ENCODE results near the gene SF3B1.
"Not testable (repeated sequence)": the region's sequence is repeated elsewhere in the genome, so short reads cannot be mapped to it uniquely, and the experiment has no call there.

The SF3B1 gene

DNA sequence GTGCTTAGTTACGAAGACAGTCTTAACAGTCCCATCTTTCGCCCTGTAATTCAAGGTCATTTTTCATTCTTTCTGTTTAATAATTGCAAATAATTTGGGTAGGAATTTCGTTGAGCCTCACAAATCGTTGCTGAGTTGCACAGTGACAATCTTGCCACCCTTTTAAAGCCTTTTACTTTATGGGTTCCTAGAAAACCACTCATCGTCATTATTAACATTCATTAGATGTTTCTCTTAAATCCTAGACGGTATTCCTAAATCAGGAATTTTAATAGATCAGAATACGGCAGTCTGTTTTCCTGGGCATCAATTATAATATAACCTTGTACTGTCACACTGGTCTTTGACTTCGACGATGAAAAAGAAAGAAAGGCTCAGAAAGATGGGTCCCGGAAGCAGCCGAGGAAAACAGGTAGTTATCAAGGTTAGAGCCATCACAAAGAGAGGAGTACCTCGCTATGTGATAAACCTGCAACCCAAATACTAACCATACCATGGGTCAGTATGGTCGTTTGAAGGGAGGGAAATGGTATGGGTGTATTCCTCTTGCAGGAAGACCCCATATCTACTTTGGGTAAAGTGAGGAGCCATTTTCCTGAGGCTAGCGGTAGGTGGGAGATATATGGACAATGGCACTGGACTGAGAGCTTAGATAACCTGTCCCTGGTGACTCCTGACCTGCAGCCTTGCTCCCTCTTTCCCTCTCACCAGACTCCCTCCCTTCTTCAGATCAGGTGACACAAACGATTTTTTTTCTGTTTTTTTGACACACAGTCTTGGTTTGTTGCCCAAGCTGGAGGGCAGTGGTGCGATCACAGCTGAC lies 981 bp upstream of the SF3B1 start:
- no peaks in the 10 kb centered on the region for H3K36me3 ChIP-seq (ENCODE audit: control insufficient read depth in 2 of 2, insufficient read depth in 2 of 2, low read length in 2 of 2)
- peak overlapping the region; percentile 60 to 99 for H3K4me3 ChIP-seq (ENCODE audit: low read length in 2 of 2)
- peak overlapping the region; percentile 95 for H3K27ac ChIP-seq (ENCODE audit: low read length)
- H3K9ac ChIP-seq (ENCODE audit: low read length in 2 of 2): peak overlapping the region; percentile 98 to 99
- no peaks in the 10 kb centered on the region for H3K27me3 ChIP-seq (ENCODE audit: control insufficient read depth in 1 of 2, insufficient read depth in 2 of 2, low read length in 2 of 2)
- H3K4me1 ChIP-seq (ENCODE audit: control insufficient read depth, insufficient read depth, low read length): peaks cover 21% of the 10 kb centered on the region
- H3K9me3 ChIP-seq (ENCODE audit: control insufficient read depth in 2 of 2, low read length in 2 of 2): no peaks in the 10 kb centered on the region

DNA sequence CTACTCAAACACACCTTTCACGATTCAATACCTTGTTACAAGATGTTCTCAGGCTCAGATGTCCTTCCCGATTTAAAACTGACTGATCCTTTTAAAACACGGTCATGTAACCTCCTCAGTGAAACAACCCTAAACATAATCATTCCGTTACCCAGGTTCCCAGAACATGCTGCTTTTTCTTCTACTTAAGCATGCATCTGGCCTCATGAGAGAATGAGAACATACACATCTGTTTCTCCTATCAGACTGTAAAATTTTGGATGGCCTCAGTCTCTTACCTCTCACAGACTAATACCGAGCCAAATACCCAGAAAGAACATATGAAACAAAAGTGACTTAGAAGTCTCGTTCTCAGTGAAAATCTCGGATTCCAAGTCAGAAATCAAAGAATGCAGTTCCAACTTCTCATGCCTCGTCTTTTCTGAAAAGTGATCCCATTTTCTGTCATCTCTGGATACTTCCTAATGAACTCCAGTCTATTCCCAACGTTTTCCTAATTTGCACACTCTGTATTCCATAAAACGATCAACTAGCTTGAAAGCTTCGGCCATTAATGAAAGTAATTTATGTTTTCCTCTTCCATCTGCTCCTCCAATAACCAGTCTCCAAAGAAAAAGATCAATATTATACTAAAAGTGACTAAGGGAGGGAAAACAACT lies 919 bp downstream of the SF3B1 start:
- Histone ChIP-seq H3K27me3 (ENCODE audit: control insufficient read depth in 1 of 2, insufficient read depth in 2 of 2, low read length in 2 of 2) (no peaks in the 10 kb centered on the region), H3K36me3 (ENCODE audit: control insufficient read depth in 2 of 2, insufficient read depth in 2 of 2, low read length in 2 of 2) (no peaks in the 10 kb centered on the region), H3K4me1 (ENCODE audit: control insufficient read depth, insufficient read depth, low read length) (peaks cover 26% of the 10 kb centered on the region), H3K9ac (ENCODE audit: low read length in 2 of 2) (peak overlapping the region; percentile 99 to 100), H3K27ac (ENCODE audit: low read length) (peak overlapping the region; percentile 95), H3K4me3 (ENCODE audit: low read length in 2 of 2) (peak overlapping the region; percentile 96 to 99), H3K9me3 (ENCODE audit: control insufficient read depth in 2 of 2, low read length in 2 of 2) (no peaks in the 10 kb centered on the region)

DNA sequence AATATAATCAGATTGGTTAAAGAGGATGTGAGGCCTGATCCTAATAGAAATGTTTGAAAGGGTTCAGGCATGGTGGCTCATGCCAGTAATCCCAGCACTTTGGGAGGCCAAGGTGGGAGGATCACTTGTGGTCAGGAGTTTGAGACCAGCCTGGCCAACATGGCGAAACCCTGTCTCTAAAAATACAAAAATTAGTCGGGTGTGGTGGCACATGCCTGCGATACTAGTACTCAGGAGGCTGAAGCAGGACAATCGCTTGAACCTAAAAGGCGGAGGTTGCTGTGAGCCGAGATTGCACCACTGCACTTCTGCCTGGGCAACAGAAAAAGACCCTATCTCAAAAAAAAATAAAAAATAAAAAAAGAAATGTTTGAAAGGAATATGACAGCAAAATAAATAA lies 2.3 kb downstream of the SF3B1 start:
- not testable (repeated sequence) for H3K9me3 ChIP-seq (ENCODE audit: control insufficient read depth in 2 of 2, low read length in 2 of 2); H3K36me3 ChIP-seq (ENCODE audit: control insufficient read depth in 2 of 2, insufficient read depth in 2 of 2, low read length in 2 of 2); H3K27ac ChIP-seq (ENCODE audit: low read length); H3K9ac ChIP-seq (ENCODE audit: low read length in 2 of 2); H3K27me3 ChIP-seq (ENCODE audit: control insufficient read depth in 1 of 2, insufficient read depth in 2 of 2, low read length in 2 of 2)
- peaks cover 26% of the 10 kb centered on the region for H3K4me1 ChIP-seq (ENCODE audit: control insufficient read depth, insufficient read depth, low read length)
- H3K4me3 ChIP-seq (ENCODE audit: low read length in 2 of 2): peak overlapping the region in 1 of 2 donors; percentile 99

DNA sequence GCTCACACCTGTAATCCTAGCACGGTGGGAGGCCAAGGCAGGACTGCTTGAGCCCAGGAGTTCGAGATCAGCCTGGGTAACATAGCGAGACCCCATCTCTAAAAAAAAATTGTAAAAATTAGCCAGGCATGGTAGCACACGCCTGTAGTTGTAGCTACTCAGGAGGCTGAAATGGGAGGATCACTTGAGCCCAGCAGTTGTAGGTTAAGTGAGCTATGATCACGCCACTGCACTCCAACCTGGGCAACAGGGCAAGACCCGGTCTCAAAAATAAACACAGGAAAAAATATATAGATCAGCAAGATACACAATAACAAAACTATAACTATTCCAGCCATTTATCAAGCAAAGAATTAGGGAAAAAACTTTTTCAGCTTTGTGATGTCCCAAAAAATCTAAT lies 3.0 kb downstream of the SF3B1 start:
- H3K9ac ChIP-seq (ENCODE audit: low read length in 2 of 2): no peak overlapping the region
- no peak overlapping the region for H3K4me3 ChIP-seq (ENCODE audit: low read length in 2 of 2)
- no peaks in the 10 kb centered on the region for H3K9me3 ChIP-seq (ENCODE audit: control insufficient read depth in 2 of 2, low read length in 2 of 2)
- H3K27ac ChIP-seq (ENCODE audit: low read length): no peak overlapping the region
- no peaks in the 10 kb centered on the region for H3K36me3 ChIP-seq (ENCODE audit: control insufficient read depth in 2 of 2, insufficient read depth in 2 of 2, low read length in 2 of 2)
- H3K4me1 ChIP-seq (ENCODE audit: control insufficient read depth, insufficient read depth, low read length): peaks cover 26% of the 10 kb centered on the region
- H3K27me3 ChIP-seq (ENCODE audit: control insufficient read depth in 1 of 2, insufficient read depth in 2 of 2, low read length in 2 of 2): no peaks in the 10 kb centered on the region

DNA sequence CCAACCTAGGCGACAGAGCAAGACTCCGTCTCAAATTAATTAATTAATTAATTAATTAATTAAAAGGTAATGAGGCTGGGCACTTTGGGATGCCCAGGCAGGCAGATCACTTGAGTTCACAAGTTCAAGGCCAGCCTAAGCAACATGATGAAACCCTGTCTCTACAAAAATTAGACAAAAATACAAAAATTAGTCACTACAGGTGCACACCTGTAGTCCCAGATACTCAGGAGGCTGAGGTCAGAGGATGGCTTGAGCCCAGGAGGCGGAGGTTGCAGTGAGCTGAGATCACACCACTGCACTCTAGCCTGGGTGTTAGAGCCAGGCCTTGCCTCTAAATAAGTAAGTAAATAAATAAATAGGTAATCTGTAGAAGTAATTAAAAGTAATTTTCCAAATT lies 6.8 kb downstream of the SF3B1 start:
- Histone ChIP-seq H3K4me1 (ENCODE audit: control insufficient read depth, insufficient read depth, low read length) (peaks cover 27% of the 10 kb centered on the region), H3K27me3 (ENCODE audit: control insufficient read depth in 1 of 2, insufficient read depth in 2 of 2, low read length in 2 of 2) (no peaks in the 10 kb centered on the region), H3K9me3 (ENCODE audit: control insufficient read depth in 2 of 2, low read length in 2 of 2) (no peaks in the 10 kb centered on the region), H3K27ac (ENCODE audit: low read length) (no peak overlapping the region), H3K9ac (ENCODE audit: low read length in 2 of 2) (no peak overlapping the region), H3K4me3 (ENCODE audit: low read length in 2 of 2) (no peak overlapping the region), H3K36me3 (ENCODE audit: control insufficient read depth in 2 of 2, insufficient read depth in 2 of 2, low read length in 2 of 2) (peaks cover 0 to 3% of the 10 kb centered on the region in 2 donors)

DNA sequence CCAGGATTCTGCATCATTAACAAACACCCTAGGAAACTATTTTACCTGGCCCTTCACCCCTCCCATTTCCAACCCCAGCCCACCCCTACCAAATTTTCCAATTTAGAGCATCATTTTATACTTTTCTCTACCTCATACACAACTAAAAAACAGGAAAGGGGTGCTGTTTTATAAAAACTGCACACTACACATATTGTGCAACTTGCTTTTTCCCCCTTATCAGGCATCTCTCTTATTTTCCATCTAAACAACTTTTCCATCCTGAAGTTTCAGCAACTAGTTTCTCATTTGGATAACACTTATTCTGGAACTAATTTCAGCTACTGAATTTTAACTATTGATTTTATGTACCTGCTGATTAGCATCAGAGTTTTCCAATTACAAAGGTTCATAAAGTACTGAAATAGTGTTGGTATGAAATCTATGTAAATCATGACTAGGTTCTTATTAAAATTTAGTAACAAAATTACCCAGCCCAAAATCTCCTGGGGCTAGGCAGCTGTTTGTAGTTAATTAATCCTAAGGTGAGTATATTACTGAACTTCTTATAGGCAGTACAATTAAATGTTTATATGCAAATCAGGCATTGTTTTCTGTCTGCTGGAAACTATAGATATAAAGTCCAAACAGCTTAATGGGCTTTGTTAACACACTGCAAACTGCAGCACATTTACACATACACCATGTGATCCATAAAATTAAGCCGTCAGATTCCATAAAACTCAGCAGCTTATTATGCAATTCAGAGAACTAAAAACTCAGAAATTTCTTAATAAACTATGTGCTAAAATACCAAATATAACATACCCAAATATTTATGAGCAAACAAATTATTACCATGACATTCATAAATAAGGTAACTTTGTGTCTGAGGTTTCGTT lies 7.9 kb downstream of the SF3B1 start:
- Histone ChIP-seq H3K27me3 (ENCODE audit: control insufficient read depth in 1 of 2, insufficient read depth in 2 of 2, low read length in 2 of 2) (no peaks in the 10 kb centered on the region), H3K4me3 (ENCODE audit: low read length in 2 of 2) (no peak overlapping the region), H3K9me3 (ENCODE audit: control insufficient read depth in 2 of 2, low read length in 2 of 2) (no peaks in the 10 kb centered on the region), H3K27ac (ENCODE audit: low read length) (no peak overlapping the region), H3K4me1 (ENCODE audit: control insufficient read depth, insufficient read depth, low read length) (peaks cover 22% of the 10 kb centered on the region), H3K9ac (ENCODE audit: low read length in 2 of 2) (no peak overlapping the region), H3K36me3 (ENCODE audit: control insufficient read depth in 2 of 2, insufficient read depth in 2 of 2, low read length in 2 of 2) (peaks cover 2 to 3% of the 10 kb centered on the region in 2 donors)

DNA sequence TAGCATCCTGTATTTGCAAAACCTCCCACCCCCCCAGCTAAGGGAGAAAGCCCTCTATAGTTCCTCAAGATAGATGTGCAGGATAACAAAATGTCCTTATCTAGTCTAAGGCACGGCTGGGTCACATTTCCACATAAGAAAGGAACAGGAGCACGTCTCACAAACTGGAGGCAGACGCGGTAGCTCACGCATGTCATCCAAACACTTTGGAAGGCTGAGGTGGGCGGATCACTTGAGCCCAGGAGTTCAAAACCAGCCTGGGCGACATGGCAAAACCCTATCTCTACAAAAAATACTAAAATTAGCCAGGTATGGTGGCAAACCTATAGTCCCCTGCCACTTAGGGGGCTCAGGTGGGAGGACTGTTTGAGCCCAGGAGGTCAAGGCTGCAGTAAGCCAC lies 9.3 kb downstream of the SF3B1 start:
- Histone ChIP-seq H3K27me3 (ENCODE audit: control insufficient read depth in 1 of 2, insufficient read depth in 2 of 2, low read length in 2 of 2) (no peaks in the 10 kb centered on the region), H3K9ac (ENCODE audit: low read length in 2 of 2) (no peak overlapping the region), H3K9me3 (ENCODE audit: control insufficient read depth in 2 of 2, low read length in 2 of 2) (no peaks in the 10 kb centered on the region), H3K4me1 (ENCODE audit: control insufficient read depth, insufficient read depth, low read length) (peaks cover 11% of the 10 kb centered on the region), H3K36me3 (ENCODE audit: control insufficient read depth in 2 of 2, insufficient read depth in 2 of 2, low read length in 2 of 2) (peaks cover 5 to 6% of the 10 kb centered on the region in 2 donors), H3K4me3 (ENCODE audit: low read length in 2 of 2) (peak overlapping the region in 1 of 2 donors; percentile 35), H3K27ac (ENCODE audit: low read length) (no peak overlapping the region)

DNA sequence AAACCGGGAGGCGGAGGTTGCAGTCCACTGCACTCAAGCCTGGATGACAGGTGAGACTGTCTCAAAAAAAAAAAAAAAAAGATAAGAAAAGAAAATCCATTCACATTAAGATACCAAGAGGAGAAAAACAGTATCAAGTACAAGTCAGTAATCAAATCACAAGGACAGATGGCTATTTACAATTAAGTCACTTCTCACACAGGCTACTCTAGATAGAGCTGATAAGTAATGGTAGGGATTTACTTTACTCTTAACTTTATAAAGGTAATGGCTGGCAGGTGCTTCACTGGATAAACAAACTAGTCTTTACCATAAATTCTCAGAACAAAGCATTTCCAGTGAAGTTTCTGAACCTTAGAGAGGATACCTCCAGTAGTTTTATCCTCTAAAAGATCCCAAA lies 11.5 kb downstream of the SF3B1 start:
- Histone ChIP-seq H3K9me3 (ENCODE audit: control insufficient read depth in 2 of 2, low read length in 2 of 2) (no peaks in the 10 kb centered on the region), H3K27me3 (ENCODE audit: control insufficient read depth in 1 of 2, insufficient read depth in 2 of 2, low read length in 2 of 2) (no peaks in the 10 kb centered on the region), H3K9ac (ENCODE audit: low read length in 2 of 2) (no peak overlapping the region)

DNA sequence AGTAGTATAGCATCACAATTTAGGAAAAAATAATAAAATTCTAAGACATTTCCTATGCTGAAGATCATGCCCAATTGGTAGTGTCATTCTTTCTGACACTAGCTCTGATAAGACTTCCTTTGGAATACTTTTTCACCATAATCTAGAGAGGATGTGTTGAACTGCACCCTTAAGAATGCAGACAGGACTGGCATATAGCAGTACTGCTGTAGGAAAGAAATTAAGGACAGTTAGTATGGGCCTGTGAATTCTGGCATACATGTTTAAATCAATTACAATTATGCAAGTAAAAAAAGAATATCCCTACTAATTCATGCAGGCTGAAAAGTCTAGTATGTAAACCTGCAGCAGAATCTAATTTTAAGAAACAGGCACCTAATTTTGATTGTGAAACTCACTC lies 15.4 kb downstream of the SF3B1 start:
- Histone ChIP-seq H3K36me3 (ENCODE audit: control insufficient read depth in 2 of 2, insufficient read depth in 2 of 2, low read length in 2 of 2) (peaks cover 34 to 49% of the 10 kb centered on the region in 2 donors), H3K9me3 (ENCODE audit: control insufficient read depth in 2 of 2, low read length in 2 of 2) (no peaks in the 10 kb centered on the region), H3K4me3 (ENCODE audit: low read length in 2 of 2) (no peak overlapping the region), H3K4me1 (ENCODE audit: control insufficient read depth, insufficient read depth, low read length) (no peaks in the 10 kb centered on the region), H3K9ac (ENCODE audit: low read length in 2 of 2) (no peak overlapping the region), H3K27me3 (ENCODE audit: control insufficient read depth in 1 of 2, insufficient read depth in 2 of 2, low read length in 2 of 2) (no peaks in the 10 kb centered on the region), H3K27ac (ENCODE audit: low read length) (no peak overlapping the region)

More for the DNA sequence above, 11.5 kb downstream of the SF3B1 start:
- Histone ChIP-seq H3K4me1 (ENCODE audit: control insufficient read depth, insufficient read depth, low read length) (peaks cover 9% of the 10 kb centered on the region), H3K4me3 (ENCODE audit: low read length in 2 of 2) (no peak overlapping the region), H3K36me3 (ENCODE audit: control insufficient read depth in 2 of 2, insufficient read depth in 2 of 2, low read length in 2 of 2) (peaks cover 13 to 22% of the 10 kb centered on the region in 2 donors), H3K27ac (ENCODE audit: low read length) (no peak overlapping the region)

DNA sequence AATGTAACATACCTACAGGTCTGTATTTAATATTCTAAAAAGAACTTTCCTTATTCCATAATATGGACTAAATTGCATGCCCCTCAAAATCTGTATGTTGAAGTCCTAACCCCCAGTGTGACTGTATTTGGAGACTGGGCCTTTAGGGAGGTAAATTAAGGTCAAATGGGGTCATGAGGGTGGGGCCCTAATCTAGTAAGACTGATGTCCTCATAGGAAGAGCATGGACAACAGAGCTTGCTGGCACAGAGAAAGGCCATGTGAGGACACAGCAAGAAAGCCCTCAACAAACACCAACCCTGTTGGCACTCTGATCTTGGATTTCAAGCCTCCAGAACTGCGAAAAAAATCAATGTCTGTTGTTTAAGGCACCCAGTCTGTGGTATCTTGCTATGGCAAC lies 18.6 kb downstream of the SF3B1 start:
- no peak overlapping the region for H3K9ac ChIP-seq (ENCODE audit: low read length in 2 of 2)
- peaks cover 39 to 54% of the 10 kb centered on the region in 2 donors for H3K36me3 ChIP-seq (ENCODE audit: control insufficient read depth in 2 of 2, insufficient read depth in 2 of 2, low read length in 2 of 2)
- no peaks in the 10 kb centered on the region for H3K4me1 ChIP-seq (ENCODE audit: control insufficient read depth, insufficient read depth, low read length)
- H3K27ac ChIP-seq (ENCODE audit: low read length): no peak overlapping the region
- no peaks in the 10 kb centered on the region for H3K9me3 ChIP-seq (ENCODE audit: control insufficient read depth in 2 of 2, low read length in 2 of 2)
- H3K27me3 ChIP-seq (ENCODE audit: control insufficient read depth in 1 of 2, insufficient read depth in 2 of 2, low read length in 2 of 2): no peaks in the 10 kb centered on the region
- no peak overlapping the region for H3K4me3 ChIP-seq (ENCODE audit: low read length in 2 of 2)
